Subcutaneous abdominal adipose tissue (tissue), 5 donors: Measurements from ENCODE around the gene KLRB1.
"Not testable (repeated sequence)": the region's sequence is repeated elsewhere in the genome, so short reads cannot be mapped to it uniquely, and the experiment has no call there.

Source experiments
- H3K27ac ChIP-seq: one replicate; pipeline ENCODE4 v1.7.0; 2013; ENCODE audit warnings: low read depth, mild to moderate bottlenecking, inconsistent platforms, low read length, moderate library complexity
- H3K27me3 ChIP-seq, 5 donors: one replicate each; pipeline ENCODE4 v1.7.0; 2013; ENCODE audit warnings: low read length in 5 of 5, inconsistent platforms in 1 of 5; ENCODE audit not compliant: control insufficient read depth in 5 of 5, insufficient read depth in 4 of 5
- H3K36me3 ChIP-seq, 5 donors: one replicate each; pipeline ENCODE4 v1.7.0; 2013; ENCODE audit warnings: low read length in 5 of 5; ENCODE audit not compliant: control insufficient read depth in 5 of 5, insufficient read depth in 5 of 5
- H3K4me1 ChIP-seq, 5 donors: one replicate each; pipeline ENCODE4 v1.7.0; 2013; ENCODE audit warnings: low read length in 5 of 5, mild to moderate bottlenecking in 3 of 5, moderate library complexity in 1 of 5; ENCODE audit not compliant: control insufficient read depth in 5 of 5, insufficient read depth in 5 of 5
- H3K4me3 ChIP-seq, 5 donors: one replicate each; pipeline ENCODE4 v1.7.0; 2013; ENCODE audit warnings: low read length in 5 of 5, low read depth in 1 of 5
- H3K9ac ChIP-seq, 5 donors: one replicate each; pipeline ENCODE4 v1.7.0; 2013; ENCODE audit warnings: low read length in 5 of 5, mild to moderate bottlenecking in 4 of 5, moderate library complexity in 3 of 5
- H3K9me3 ChIP-seq, 5 donors: one replicate each; pipeline ENCODE4 v1.7.0; 2013; ENCODE audit warnings: low read length in 5 of 5; ENCODE audit not compliant: control insufficient read depth in 5 of 5
- donor health status: healthy.
- donor health status: healthy.
- donor health status: healthy.
- donor health status: healthy.
- donor health status: healthy.

The KLRB1 gene

DNA sequence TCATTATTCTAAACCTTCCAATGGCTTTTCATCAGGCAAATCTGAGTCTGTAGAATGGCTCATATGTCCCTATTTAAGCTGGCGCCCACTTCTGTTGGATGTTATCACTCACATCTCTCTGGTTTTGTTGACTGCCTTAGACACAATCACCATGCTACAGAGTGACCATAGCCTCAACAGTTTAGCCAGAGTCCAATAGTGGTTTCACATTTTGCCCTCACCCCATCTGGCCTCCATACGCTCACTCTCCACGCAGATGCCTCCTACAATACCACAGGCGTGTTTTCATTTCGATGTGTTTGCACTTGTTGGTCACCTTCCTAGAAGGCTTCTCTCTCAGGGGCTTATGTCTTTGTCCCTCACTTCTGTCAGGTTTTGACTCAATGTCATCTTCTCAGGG, 3.4 kb downstream of the KLRB1 start:
- no peak overlapping the region for H3K4me3 ChIP-seq
- no peak overlapping the region for H3K9ac ChIP-seq
- no peaks in the 10 kb centered on the region for H3K36me3 ChIP-seq
- H3K9me3 ChIP-seq, result no peaks in the 10 kb centered on the region
- H3K4me1 ChIP-seq, result no peaks in the 10 kb centered on the region
- H3K27ac ChIP-seq, result no peak overlapping the region
- H3K27me3 ChIP-seq, result no peaks in the 10 kb centered on the region

DNA sequence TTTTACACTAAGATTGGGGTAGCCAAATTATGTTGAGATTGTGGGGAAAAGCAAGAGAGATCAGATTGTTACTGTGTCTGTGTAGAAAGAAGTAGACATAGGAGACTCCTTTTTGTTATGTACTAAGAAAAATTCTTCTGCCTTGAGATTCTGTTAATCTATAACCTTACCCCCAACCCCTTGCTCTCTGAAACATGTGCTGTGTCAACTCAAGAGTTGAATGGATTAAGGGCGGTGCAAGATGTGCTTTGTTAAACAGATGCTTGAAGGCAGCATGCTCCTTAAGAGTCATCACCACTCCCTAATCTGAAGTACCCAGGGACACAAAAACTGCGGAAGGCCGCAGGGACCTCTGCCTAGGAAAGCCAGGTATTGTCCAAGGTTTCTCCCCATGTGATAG, 7.3 kb downstream of the KLRB1 start:
- H3K27me3 ChIP-seq, H3K9ac ChIP-seq, H3K36me3 ChIP-seq, H3K4me3 ChIP-seq, H3K9me3 ChIP-seq, H3K27ac ChIP-seq, H3K4me1 ChIP-seq: not testable (repeated sequence)

DNA sequence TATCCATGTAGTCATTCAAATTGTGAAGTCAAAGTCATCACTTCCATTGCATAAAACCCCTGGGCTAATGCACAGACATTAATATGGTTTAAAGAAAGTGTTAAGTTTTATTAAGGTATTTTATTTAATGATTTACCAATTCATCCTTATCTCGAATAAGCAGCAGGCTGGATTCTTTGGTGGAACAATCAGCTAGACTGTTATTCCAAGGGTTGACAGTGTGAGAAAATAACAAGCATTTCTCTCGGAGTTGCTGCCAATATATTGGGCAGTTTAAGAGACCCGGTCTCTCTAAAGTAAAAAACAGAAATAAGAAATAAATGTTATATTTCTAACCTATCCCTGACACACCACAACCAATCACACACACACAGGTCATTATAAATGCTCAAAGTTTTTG, 9.4 kb downstream of the KLRB1 start:
- Histone ChIP-seq H3K27me3 (no peaks in the 10 kb centered on the region), H3K36me3 (no peaks in the 10 kb centered on the region), H3K27ac (no peak overlapping the region), H3K4me3 (no peak overlapping the region), H3K9me3 (no peaks in the 10 kb centered on the region), H3K4me1 (no peaks in the 10 kb centered on the region), H3K9ac (no peak overlapping the region)

GRCh38 chr12:9597365-9597764, 10.4 kb downstream of the KLRB1 start:
- Histone ChIP-seq H3K36me3 (no peaks in the 10 kb centered on the region), H3K4me1 (no peaks in the 10 kb centered on the region), H3K27me3 (no peaks in the 10 kb centered on the region), H3K27ac (no peak overlapping the region), H3K9ac (no peak overlapping the region), H3K9me3 (no peaks in the 10 kb centered on the region), H3K4me3 (no peak overlapping the region)

DNA sequence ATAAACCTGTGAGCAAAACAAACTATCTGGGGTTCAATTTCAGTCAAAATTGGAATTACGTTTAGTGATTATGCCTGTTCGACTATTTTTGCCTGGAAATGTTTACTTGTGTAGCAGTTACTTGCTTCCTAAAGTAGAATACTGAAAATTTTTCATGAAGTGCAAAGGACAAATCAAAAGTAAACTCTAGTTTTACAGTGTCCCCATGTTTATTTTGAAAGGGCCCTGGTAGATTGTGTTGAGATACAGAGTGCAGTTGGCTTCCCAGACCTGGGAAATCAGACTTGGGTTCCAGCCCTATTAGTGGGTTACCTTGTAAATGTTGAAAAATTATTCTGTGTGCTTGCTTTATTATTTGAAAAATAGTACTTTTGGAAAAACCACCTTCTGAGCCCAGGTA, 17.3 kb downstream of the KLRB1 start:
- no peaks in the 10 kb centered on the region for H3K36me3 ChIP-seq
- no peak overlapping the region for H3K9ac ChIP-seq
- H3K4me1 ChIP-seq, result no peaks in the 10 kb centered on the region
- H3K9me3 ChIP-seq, result no peaks in the 10 kb centered on the region
- H3K27me3 ChIP-seq, result no peaks in the 10 kb centered on the region
- H3K27ac ChIP-seq, result no peak overlapping the region
- no peak overlapping the region for H3K4me3 ChIP-seq

GRCh38 chr12:9588749-9589148, 19.0 kb downstream of the KLRB1 start:
- H3K9me3 ChIP-seq, result no peaks in the 10 kb centered on the region
- H3K9ac ChIP-seq, result no peak overlapping the region
- no peak overlapping the region for H3K27ac ChIP-seq
- no peaks in the 10 kb centered on the region for H3K36me3 ChIP-seq
- H3K4me1 ChIP-seq, result no peaks in the 10 kb centered on the region
- H3K4me3 ChIP-seq, result no peak overlapping the region
- H3K27me3 ChIP-seq, result no peaks in the 10 kb centered on the region

DNA sequence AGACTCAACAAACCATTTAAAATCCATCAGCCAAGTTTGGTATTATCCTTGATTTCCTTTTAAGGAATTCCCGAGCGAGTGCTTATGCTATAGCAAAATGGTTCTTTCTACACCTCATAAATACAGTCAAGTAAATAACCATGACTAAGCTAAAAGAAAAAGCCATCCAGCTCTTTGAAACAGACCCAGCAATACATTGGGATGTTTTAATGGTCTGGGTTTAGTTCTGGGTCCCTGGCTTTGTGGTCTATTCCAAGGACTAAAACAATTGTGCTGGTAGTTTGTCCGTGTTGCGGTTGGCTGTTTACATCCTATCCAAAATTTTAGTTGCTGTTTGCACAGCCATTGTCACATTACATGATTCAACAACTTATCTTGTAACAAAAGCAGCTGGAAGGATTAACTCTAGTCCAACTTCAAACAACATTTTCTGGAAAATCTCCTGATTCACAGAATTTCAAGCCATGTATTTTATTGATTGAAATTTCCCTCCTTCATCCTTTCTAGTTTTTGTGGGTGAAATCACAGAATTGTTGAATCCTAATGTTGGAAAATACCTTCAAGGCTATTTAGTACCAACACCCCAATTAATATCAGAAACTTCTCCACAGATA, 19.6 kb downstream of the KLRB1 start:
- H3K9ac ChIP-seq, result no peak overlapping the region
- no peaks in the 10 kb centered on the region for H3K27me3 ChIP-seq
- H3K4me1 ChIP-seq, result no peaks in the 10 kb centered on the region
- H3K4me3 ChIP-seq, result no peak overlapping the region
- no peak overlapping the region for H3K27ac ChIP-seq
- no peaks in the 10 kb centered on the region for H3K9me3 ChIP-seq
- no peaks in the 10 kb centered on the region for H3K36me3 ChIP-seq

- not testable (repeated sequence) for H3K36me3 ChIP-seq, H3K27me3 ChIP-seq, H3K9ac ChIP-seq
These were observed 30.0 kb downstream of the KLRB1 start for GRCh38 chr12:9577729-9578128.

DNA sequence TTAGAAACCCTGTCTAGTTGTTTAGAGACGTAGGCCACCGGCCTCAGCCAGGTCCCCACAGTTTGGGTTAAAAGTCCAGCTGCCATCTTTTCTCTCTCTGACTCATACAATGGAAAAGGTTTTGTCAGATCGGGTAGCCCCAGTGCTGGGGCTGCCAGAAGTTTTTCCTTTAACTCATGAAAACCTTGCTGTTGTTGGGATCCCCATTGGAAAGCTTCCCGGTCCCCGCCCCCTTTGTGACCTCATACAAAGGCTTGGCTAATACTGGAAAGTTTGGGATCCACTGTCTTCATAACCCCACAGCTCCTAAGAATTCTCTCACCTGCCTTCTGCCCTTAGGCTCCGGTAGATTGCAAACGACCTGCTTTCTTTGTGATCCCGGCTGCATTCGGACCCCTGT, 40.6 kb downstream of the KLRB1 start:
- not testable (repeated sequence) for H3K4me1 ChIP-seq, H3K9ac ChIP-seq, H3K36me3 ChIP-seq, H3K4me3 ChIP-seq, H3K27me3 ChIP-seq, H3K9me3 ChIP-seq, H3K27ac ChIP-seq

More at GRCh38 chr12:9577729-9578128, 30.0 kb downstream of the KLRB1 start:
- not testable (repeated sequence) for H3K4me3 ChIP-seq, H3K27ac ChIP-seq, H3K9me3 ChIP-seq, H3K4me1 ChIP-seq

- H3K9me3 ChIP-seq, H3K9ac ChIP-seq: not testable (repeated sequence)
These were observed 41.6 kb downstream of the KLRB1 start for GRCh38 chr12:9566113-9566512.

DNA sequence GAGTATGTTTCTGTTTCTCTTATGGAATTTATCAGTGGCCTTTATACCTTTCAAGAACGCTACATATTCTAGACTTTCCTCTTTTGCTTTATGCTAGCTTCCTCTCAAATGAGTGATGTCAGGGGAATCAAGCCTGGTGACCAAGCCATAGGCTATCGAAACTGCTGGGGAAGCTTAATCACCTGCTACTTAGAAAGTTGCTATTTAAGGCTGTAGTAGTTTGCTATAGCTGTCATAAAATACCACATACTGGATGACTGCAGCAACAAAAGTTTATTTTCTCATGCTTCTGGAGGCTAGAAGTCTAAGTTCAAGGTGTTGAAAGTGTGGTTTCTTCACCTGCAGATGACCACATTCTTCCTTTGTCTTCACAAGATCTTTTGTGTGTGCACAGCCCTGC, 43.3 kb downstream of the KLRB1 start:
- not testable (repeated sequence) for H3K36me3 ChIP-seq, H3K4me1 ChIP-seq, H3K9ac ChIP-seq, H3K27me3 ChIP-seq, H3K4me3 ChIP-seq, H3K9me3 ChIP-seq, H3K27ac ChIP-seq

More at GRCh38 chr12:9566113-9566512, 41.6 kb downstream of the KLRB1 start:
- H3K4me1 ChIP-seq, H3K36me3 ChIP-seq, H3K27me3 ChIP-seq, H3K27ac ChIP-seq, H3K4me3 ChIP-seq: not testable (repeated sequence)
